GM21717 (cell line): ENCODE data around the gene HOXD11.

Experiments used
- ATAC-seq: cut with Tn5 transposase; IDR thresholded peaks from one replicate; pipeline ENCODE4 v1.9.1; 2021; ENCODE audit warnings: mild to moderate bottlenecking, moderate library complexity; ENCODE audit not compliant: unreplicated experiment

HOXD11 gene

DNA sequence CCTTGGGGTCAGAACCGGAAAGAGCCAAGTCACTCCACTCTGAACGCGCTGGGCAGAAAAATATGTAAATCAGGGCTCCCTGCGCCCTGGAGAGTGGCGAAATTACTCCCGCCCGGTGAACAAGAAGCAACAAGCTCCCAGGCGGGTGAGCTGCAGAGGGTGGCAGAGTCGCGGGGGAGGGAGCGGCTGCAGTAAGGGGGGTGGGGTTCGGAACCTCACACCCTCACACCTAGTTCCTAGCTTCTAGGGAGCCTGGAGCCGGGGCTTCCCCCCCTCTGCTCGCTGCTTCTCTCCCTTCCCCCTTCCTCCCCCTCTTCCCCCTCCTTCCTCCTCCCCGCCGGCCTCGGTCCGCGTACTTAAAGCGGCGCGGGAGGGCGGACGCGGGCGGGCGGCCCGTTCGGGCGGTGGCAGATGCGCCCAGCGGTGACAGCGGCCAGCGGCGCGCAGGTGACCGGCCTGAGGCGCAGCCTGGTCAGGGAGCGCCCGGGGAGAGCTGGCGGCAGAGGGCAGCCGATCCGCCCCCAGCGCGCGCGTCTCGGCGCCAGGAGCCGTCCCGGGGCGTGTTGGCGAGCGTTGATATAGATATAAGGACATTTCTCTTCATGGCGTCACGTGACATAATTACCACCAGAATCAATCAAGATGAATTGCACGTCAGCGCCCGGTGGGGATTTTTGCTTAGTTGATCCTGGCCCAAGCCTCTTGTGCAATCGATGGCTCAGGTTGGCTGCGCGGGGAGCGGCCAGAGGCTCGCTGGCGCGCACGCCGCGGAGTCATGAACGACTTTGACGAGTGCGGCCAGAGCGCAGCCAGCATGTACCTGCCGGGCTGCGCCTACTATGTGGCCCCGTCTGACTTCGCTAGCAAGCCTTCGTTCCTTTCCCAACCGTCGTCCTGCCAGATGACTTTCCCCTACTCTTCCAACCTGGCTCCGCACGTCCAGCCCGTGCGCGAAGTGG lies at the start of gene HOXD11:
HOXD11 (plus strand) TSS at position 700 of the 959 bp plus-strand sequence; CDS start at position 776, 76 bp downstream.
- ATAC-seq: no peak

DNA sequence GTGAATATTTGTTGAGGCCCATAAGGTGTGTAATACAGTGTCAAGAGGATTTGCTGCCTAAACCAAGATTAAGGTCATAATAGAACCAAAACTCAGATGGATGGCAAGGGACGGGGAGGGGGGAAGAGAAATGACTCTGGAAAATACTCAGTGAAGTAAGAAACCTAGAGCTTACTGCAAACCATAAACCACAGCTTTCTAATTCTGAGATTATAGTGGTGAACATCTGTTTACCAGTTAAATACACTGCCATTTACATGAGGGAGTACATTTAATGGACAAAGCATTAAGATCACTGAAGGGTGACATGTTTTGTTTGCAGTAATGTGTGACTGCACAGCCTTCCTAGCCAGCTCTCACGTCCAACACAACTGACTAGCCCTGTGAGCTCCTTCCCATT lies 43.1 kb upstream of the HOXD11 start:
- no peak for ATAC-seq

- no peak for ATAC-seq
Measured at GRCh38 chr2:176066645-176067588, 40.2 kb upstream of the HOXD11 start.

GRCh38 chr2:176067589-176068418 lies 39.3 kb upstream of the HOXD11 start:
- ATAC-seq: no peak

- no peak for ATAC-seq
Measured at GRCh38 chr2:176068419-176068832, 38.7 kb upstream of the HOXD11 start.

DNA sequence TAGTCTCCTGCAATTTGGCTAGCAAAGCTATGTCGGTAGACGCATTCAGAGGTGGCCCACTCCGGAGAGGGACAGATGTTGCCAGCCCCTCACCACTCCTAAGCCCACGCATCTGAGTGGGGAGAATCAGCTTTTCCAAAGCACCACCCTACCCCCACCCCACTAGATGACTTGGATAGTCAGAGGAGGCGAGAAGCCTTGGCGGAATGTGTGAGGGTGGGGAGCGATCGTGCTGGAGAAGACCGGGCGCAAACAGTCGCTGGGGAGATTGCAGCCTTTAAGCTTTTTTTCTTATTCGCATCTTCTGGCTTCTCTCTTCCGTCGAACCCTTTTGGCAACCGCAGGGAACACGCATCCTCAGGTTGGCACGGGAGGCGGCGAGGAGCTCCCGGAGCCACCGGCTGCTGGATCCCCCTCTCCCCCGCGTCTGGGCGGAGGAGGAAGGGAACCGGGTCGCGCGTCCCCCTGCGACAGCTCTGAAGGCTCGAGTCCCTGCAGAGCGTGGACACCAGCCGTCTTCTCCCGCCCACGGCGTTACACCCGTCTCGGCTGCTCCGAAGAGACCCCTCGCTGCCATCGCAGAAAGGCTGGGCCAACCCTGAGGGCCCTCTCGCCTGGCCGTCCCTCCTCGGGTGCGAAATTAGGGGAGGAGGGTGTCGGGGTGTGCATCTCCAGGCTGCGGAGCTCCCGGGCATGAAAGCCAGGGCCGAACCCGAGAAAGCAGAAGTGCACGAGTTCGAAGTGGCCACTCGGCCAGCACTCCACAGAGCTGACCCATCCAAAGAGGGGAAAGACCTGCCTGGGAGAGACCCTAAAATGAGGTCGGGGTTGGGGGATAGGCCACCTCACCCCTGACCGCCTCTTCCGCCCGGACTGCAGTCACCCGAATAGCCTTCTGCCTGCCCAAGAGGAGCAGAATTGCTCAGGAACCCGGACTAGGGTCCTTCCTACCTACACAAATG lies 35.5 kb upstream of the HOXD11 start:
- ATAC-seq: no peak

DNA sequence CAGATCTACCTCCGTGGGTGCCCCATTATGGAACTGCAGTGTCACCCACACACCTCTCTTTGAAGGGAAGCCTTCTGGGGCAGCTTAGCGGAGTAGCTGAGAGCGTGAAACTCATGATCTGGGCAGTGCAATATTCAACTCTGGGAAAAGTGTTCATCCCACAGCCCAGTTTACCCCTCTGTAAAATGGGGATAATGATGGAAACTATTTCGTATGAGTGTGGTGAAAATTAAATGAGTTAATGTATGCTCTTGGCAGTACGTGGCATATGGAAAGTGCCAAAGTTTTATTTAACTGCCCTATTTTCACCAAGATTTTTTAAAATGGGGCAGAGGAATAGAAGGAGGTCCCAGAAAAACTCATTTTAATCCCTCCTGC lies 34.8 kb upstream of the HOXD11 start:
- ATAC-seq: no peak

DNA sequence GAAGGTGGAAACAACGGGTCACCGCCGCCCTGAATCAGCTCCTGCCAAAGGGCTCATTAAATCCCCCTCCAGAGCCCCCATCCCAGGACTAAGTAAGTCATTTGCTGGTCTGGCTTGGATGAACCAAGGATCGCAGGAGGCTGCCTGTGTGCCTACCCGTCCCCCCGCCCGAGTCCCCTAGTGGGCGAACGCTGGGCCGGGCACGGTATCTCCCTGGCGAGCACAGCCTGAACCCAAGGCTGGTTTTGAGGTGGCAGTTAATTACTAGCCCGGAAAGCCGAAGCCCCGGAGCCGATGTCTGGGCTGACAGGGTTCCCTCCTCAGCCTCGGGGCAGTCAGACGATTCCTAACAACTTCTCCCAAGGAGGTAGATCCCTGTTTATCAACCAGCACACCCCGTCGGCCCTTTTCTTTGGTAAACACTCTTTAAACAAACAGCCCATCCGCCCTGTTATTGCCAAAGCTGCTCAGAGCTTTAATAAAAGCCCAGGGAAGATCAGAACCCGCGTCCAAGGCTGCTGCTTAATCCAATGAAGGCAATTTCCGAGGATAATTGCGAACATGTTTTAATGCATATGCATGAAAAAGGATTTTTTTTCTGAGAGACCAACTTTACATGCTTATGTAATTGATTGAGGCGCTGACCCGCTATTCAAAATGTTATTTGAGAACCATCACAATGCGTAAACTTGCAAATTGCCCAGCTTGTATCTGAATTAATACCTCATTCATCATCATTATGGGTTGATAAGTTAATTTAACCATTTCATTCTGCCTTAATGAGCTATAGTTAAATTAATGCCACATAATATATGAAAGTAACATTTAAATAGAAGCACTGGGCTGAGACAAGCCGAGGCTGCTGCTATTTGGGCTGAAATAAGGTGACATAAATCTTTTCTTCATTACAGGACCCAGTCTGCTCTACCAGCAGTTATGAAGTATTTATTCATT lies 33.9 kb upstream of the HOXD11 start:
- ATAC-seq: no peak

- ATAC-seq: no peak
Measured at GRCh38 chr2:176074919-176075425, 32.1 kb upstream of the HOXD11 start.

GRCh38 chr2:176075481-176075880 lies 31.6 kb upstream of the HOXD11 start:
- no peak for ATAC-seq

GRCh38 chr2:176076063-176076462 lies 31.0 kb upstream of the HOXD11 start:
- no peak for ATAC-seq

DNA sequence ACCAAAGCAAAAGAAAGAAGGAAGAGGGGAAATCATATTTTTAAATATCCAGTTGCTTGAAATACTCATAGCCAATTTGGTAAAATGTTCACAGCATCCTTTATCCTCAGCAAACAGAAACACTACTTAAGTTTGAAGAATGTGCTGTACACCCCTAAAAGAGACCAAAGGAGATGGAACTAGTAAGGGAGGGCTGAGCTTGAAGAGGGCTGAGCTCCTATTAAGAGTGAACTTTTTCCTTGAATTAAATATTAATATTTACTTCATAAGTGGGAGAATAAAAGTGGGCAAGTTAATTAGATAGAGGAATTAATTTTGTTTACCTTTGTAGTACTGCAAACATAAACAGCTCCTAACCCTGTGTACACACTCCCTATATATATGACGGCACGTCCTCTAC lies 30.3 kb upstream of the HOXD11 start:
- no peak for ATAC-seq

DNA sequence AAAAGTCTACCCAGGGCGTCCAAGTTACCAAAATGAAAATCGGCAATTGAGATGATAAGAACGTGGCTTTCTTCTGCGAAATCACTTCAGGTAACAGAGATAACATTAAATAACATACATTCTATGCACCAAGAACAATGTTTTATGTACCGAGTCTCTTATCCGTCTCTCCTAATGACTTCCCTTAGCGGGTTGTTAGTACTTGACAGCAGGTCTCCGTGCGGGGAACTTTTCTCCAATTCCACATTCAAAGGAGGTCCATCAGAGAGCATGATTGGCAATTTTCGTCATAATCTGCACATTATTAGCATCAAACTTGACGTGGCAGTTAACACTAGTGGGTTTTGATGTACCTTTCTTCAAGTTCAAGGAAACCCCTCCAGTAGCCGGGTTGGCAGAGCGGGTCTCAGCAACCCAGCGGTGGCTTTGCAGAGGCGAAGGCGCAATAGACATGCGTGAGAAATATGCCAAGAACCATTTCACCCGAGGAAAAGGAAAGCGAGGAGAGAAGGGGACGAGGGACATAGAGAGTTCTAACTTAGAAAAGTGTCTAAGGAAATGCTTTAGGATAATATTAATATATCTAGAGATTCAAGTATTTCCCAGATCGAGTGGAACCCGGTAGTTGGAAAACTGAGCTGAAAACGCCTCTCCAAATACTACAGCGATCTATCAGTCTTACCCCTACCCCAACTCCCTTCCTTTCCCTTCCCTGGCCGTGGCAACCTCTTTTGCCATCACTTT lies 28.4 kb upstream of the HOXD11 start:
- ATAC-seq: no peak

DNA sequence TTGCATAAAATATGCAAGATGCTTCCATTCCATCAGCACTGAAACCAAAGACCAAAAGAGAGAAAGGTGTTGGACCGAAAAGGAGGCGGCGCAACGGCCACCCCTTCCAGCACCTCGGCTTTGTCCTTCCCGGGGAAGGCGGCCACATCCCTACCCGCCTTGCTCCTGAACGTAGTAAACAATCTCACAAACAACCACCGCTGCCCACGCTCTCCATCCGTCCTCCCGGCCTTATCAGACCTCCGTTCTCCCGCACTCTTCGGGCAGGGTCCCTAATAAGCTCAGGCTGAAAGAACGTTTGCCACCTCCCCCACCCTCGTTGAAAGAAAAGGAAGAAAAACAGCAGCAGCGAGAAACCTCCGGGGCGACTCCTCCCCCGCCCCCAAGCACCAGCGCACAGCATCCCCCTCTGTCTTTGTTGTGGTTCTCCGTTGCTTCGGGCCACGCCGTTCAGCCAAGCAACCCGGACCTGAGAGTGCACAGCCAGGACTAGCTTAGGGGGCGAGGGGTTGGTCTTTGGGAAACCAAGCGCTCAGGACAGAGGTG lies 27.7 kb upstream of the HOXD11 start:
- no peak for ATAC-seq

DNA sequence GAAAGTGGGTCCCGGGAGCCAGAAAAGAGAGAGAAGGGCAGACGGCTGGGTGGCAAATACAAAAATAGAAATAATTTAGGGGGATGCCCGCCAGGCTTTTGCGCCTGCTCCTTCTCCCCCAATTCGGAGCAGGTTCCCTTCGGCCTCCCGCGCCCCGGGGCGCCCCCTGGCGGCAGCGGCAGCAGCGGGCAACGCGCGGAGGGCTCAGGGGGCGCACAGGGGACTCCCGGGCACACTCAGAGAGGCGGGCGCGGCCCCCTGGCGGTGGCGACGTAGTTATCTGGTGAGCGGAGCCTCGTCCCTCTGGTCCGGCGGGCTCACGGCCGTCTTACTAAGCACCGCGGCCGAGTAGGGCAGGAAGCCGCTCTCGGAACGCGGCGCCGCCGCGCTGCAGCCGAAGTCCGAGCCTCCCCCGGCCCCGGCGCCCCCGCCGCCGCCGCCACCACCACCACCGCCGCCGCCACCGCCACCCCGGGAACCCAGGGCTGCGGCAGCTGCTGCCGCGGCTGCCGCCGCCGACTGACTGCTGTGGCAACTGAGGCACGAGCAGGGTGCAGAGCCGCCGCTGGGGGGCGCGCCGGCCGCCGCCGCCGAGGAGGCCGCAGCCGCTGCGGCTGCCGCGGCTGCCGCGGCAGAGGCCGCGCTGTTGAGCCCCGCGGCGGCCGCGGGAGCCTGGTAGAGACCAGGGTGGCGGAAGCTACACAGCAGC lies 27.1 kb upstream of the HOXD11 start:
- no peak for ATAC-seq

- ATAC-seq: no peak
Measured at GRCh38 chr2:176080540-176081375, 26.3 kb upstream of the HOXD11 start.
